ENCODE measurements around the gene DIRAS1.
"Not testable (repeated sequence)": the region's sequence is repeated elsewhere in the genome, so short reads cannot be mapped to it uniquely, and the experiment has no call there.

The DIRAS1 gene

GRCh38 chr19:2685204-2685704 lies 35.9 kb downstream of the DIRAS1 start:
- no peak overlapping the region for H3K4me3 ChIP-seq (ENCODE audit: severe bottlenecking)
- H3K36me3 ChIP-seq (ENCODE audit: low read depth): no peaks in the 10 kb centered on the region
- TF ChIP-seq CTCF (IDR thresholded peaks at IDR 0.05; ENCODE audit: poor library complexity, severe bottlenecking): no peak
- no peaks in the 10 kb centered on the region for H3K4me1 ChIP-seq (ENCODE audit: insufficient read depth, poor library complexity, severe bottlenecking)
- no peak overlapping the region for H3K27ac ChIP-seq (ENCODE audit: poor library complexity, severe bottlenecking)
- no peaks in the 10 kb centered on the region for H3K9me3 ChIP-seq (ENCODE audit: severe bottlenecking)
- no peaks in the 10 kb centered on the region for H3K27me3 ChIP-seq (ENCODE audit: insufficient read depth, poor library complexity, severe bottlenecking)
- ATAC-seq (ENCODE audit: low read depth) (no peak), DNase-seq (ENCODE audit: low spot score) (no peak)

GRCh38 chr19:2683430-2684003 lies 37.7 kb downstream of the DIRAS1 start:
- Histone ChIP-seq H3K36me3 (ENCODE audit: low read depth) (no peaks in the 10 kb centered on the region), H3K27ac (ENCODE audit: poor library complexity, severe bottlenecking) (no peak overlapping the region), H3K4me3 (ENCODE audit: severe bottlenecking) (no peak overlapping the region), H3K27me3 (ENCODE audit: insufficient read depth, poor library complexity, severe bottlenecking) (no peaks in the 10 kb centered on the region), H3K4me1 (ENCODE audit: insufficient read depth, poor library complexity, severe bottlenecking) (no peaks in the 10 kb centered on the region), H3K9me3 (ENCODE audit: severe bottlenecking) (no peaks in the 10 kb centered on the region)
- TF ChIP-seq CTCF (IDR thresholded peaks at IDR 0.05; ENCODE audit: poor library complexity, severe bottlenecking): no peak
- DNase-seq (ENCODE audit: low spot score): no peak
- ATAC-seq (ENCODE audit: low read depth): no peak

- Histone ChIP-seq H3K9me3 (ENCODE audit: severe bottlenecking) (no peaks in the 10 kb centered on the region), H3K4me1 (ENCODE audit: insufficient read depth, poor library complexity, severe bottlenecking) (no peaks in the 10 kb centered on the region), H3K36me3 (ENCODE audit: low read depth) (no peaks in the 10 kb centered on the region), H3K27me3 (ENCODE audit: insufficient read depth, poor library complexity, severe bottlenecking) (no peaks in the 10 kb centered on the region), H3K4me3 (ENCODE audit: severe bottlenecking) (no peak overlapping the region), H3K27ac (ENCODE audit: poor library complexity, severe bottlenecking) (no peak overlapping the region)
- TF ChIP-seq CTCF (IDR thresholded peaks at IDR 0.05; ENCODE audit: poor library complexity, severe bottlenecking): no peak
- DNase-seq (ENCODE audit: low spot score) (no peak), ATAC-seq (ENCODE audit: low read depth) (no peak)
Measured at GRCh38 chr19:2680808-2681207, 40.4 kb downstream of the DIRAS1 start.

GRCh38 chr19:2679439-2679838 lies 41.7 kb downstream of the DIRAS1 start:
- ATAC-seq (ENCODE audit: low read depth) (no peak), DNase-seq (ENCODE audit: low spot score) (no peak)
- TF ChIP-seq CTCF (IDR thresholded peaks at IDR 0.05; ENCODE audit: poor library complexity, severe bottlenecking): no peak
- no peaks in the 10 kb centered on the region for H3K9me3 ChIP-seq (ENCODE audit: severe bottlenecking)
- H3K4me1 ChIP-seq (ENCODE audit: insufficient read depth, poor library complexity, severe bottlenecking): no peaks in the 10 kb centered on the region
- H3K27me3 ChIP-seq (ENCODE audit: insufficient read depth, poor library complexity, severe bottlenecking): no peaks in the 10 kb centered on the region
- H3K4me3 ChIP-seq (ENCODE audit: severe bottlenecking): no peak overlapping the region
- H3K27ac ChIP-seq (ENCODE audit: poor library complexity, severe bottlenecking): no peak overlapping the region
- H3K36me3 ChIP-seq (ENCODE audit: low read depth): no peaks in the 10 kb centered on the region

DNA sequence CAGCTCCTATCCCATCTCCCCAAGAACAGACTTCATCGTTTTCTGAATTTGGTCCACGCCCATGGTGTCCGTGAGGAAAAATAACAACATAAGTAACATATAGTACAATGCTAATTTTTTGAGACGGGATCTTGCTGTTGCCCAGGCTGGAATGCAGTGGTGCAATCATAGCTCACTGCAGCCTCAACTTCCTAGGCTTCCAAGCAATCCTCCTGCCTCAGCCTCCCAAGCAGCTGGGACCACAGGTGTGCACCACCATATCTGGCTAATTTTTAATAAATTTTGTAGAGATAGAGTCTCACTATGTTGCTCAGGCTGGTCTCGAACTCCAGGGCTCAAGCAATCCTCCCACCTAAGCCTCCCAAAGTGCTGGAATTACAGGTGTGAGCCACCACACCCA lies 42.2 kb downstream of the DIRAS1 start:
- not testable (repeated sequence) for H3K4me1 ChIP-seq (ENCODE audit: insufficient read depth, poor library complexity, severe bottlenecking); ATAC-seq (ENCODE audit: low read depth); H3K27ac ChIP-seq (ENCODE audit: poor library complexity, severe bottlenecking); DNase-seq (ENCODE audit: low spot score); H3K9me3 ChIP-seq (ENCODE audit: severe bottlenecking); H3K27me3 ChIP-seq (ENCODE audit: insufficient read depth, poor library complexity, severe bottlenecking); H3K4me3 ChIP-seq (ENCODE audit: severe bottlenecking); H3K36me3 ChIP-seq (ENCODE audit: low read depth)

All from RWPE2 (cell line).